Right lobe of liver (tissue), 4 donors: ENCODE data around the gene TPPP.

ENCODE experiments used
- POLR2A ChIP-seq: fragments of 450-650 bp; IDR thresholded peaks from one replicate; pipeline ENCODE4 v1.6.1; 2017; ENCODE audit warnings: antibody characterized with exemption, mild to moderate bottlenecking
- TF ChIP-seq, protein P1 (sequence below), 4 donors: fragments of 200-600 bp in 3 of 4; fragments of 450-650 bp in 1 of 4; IDR thresholded peaks; one replicate each; pipeline versions ENCODE4 v1.5.1 to v1.8.0; 2016 to 2022; ENCODE audit warnings: antibody characterized with exemption in 4 of 4, mild to moderate bottlenecking in 2 of 4
- donor health status: DM: no; HTN: no; CAD: no.
- donor health status: DM: no; HTN: no; CAD: no.
- donor health status: DM: no; HTN: yes; CAD: no.

DNA sequence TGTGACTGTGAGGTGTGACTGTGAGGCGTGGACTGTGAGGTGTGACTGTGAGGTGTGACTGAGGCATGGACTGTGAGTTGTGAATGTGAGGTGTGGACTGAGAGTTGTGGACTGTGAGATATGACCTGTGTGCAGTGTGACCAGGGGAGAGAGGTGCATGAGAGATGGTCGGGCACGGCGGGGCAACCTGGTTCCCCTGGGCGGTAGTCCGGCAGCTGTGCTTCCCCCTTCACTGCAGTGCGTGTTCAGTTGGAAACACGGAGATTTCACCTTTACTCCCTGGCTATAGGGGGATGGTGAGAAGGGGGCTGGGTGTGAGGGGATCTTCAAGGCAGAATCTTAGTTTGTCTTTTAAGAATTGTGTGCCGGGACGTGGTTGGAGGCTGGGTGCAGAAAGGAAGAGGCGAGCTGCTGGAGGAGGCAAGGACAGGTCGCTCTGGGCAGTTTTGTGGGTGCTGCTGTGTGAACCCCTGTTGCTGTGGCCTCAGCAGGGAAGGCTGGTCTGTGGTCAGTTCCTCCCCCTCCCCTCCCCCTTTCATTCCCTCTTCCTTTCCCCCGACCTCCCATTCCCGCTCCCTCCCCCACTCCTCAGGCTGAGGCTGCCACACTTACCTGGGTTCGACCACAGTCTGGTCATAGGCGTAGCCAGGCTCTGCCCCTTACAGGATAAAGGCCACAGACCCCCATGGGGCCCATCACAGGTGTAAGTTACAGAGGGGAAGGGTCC is 41.7 kb downstream of the TPPP start:
- no peak for TF ChIP-seq POLR2A
- TF ChIP-seq, protein P1, sequence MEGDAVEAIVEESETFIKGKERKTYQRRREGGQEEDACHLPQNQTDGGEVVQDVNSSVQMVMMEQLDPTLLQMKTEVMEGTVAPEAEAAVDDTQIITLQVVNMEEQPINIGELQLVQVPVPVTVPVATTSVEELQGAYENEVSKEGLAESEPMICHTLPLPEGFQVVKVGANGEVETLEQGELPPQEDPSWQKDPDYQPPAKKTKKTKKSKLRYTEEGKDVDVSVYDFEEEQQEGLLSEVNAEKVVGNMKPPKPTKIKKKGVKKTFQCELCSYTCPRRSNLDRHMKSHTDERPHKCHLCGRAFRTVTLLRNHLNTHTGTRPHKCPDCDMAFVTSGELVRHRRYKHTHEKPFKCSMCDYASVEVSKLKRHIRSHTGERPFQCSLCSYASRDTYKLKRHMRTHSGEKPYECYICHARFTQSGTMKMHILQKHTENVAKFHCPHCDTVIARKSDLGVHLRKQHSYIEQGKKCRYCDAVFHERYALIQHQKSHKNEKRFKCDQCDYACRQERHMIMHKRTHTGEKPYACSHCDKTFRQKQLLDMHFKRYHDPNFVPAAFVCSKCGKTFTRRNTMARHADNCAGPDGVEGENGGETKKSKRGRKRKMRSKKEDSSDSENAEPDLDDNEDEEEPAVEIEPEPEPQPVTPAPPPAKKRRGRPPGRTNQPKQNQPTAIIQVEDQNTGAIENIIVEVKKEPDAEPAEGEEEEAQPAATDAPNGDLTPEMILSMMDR (IDR thresholded peaks at IDR 0.05): no peak
